ENCODE results near the gene KDM3B.

KDM3B gene

DNA sequence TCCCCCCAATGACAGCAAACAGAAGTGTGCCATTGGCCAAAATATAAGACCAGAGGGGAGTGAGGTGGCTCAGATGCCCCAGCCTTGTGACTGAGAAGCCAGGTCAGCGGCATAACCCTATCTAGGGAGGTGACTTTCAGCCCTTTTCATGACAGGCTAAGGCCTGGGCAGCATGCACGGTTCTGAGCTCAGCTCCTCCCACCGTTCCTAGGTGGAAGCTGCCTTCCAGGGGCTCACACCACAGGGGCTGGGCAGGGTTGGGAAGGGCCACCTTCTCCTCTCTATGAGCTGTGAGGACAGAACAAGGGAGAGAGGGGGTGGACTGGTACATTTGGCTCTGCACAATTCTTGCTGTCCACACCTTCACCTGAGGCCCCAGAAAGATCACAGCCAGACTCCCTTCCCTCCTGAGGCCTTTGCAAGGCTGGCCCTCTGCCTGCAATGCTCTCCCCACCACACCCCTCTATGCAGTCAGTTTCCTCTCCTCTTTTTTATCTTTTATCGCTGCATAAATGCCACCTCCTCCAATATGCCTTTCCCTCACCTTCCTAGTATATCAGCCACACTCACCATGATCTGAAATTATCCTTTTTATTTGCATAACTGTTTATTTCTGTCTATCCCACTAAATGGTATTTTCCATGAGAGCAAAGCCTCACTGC is 107.7 kb downstream of the KDM3B start:
- TF ChIP-seq MYC (IDR thresholded peaks at IDR 0.05; ENCODE audit: low read depth, low read length) (no peak), POLR2A (IDR thresholded peaks at IDR 0.05; ENCODE audit: extremely low read depth, insufficient read length) (no peak)
- TF ChIP-seq, protein P1, sequence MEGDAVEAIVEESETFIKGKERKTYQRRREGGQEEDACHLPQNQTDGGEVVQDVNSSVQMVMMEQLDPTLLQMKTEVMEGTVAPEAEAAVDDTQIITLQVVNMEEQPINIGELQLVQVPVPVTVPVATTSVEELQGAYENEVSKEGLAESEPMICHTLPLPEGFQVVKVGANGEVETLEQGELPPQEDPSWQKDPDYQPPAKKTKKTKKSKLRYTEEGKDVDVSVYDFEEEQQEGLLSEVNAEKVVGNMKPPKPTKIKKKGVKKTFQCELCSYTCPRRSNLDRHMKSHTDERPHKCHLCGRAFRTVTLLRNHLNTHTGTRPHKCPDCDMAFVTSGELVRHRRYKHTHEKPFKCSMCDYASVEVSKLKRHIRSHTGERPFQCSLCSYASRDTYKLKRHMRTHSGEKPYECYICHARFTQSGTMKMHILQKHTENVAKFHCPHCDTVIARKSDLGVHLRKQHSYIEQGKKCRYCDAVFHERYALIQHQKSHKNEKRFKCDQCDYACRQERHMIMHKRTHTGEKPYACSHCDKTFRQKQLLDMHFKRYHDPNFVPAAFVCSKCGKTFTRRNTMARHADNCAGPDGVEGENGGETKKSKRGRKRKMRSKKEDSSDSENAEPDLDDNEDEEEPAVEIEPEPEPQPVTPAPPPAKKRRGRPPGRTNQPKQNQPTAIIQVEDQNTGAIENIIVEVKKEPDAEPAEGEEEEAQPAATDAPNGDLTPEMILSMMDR (IDR thresholded peaks at IDR 0.05; ENCODE audit: low read depth, low read length), result no peak
- TF ChIP-seq, protein P2, sequence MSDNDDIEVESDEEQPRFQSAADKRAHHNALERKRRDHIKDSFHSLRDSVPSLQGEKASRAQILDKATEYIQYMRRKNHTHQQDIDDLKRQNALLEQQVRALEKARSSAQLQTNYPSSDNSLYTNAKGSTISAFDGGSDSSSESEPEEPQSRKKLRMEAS (IDR thresholded peaks at IDR 0.05; ENCODE audit: low read depth, low read length), result no peak
- no peak overlapping the region for H3K4me3 ChIP-seq (ENCODE audit: low read depth, low read length)
- no peak for DNase-seq (ENCODE audit: low read depth)

DNA sequence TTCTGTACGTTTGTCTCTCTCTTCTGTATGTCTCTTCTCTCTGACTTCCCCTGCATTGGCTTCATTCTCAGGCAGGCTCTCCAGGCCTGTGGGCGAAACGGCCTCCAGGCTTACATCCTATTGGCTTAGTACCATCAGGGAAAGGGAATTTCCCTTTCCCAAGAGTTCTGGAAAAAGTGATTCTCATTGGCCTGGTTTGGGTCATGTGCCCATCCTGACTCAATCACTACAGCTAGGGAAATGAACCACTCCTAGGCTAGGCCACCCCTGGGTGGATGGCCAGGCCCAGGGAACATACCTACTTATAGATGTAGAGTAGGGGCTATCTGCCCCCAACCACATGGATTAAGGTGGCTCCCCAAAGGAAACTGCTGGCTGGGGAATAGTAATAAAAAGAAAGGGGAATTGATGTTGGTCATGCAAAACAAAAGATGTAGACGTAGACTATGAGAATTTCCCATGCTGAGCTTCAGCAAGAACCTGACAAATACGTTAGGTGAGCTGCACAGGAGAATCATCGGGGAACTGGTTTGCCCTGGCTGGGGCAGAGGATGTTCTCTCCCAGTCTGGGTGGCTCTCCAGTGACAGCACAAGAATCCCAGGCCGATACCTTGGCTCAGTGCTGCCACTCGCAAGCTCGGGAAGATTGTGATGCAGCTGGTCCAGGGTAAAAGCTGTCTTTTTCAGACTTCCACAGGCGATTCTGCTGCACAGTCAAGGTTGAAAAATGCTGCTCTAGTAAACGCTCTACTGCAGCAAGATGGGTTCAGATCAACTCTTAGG is 109.0 kb downstream of the KDM3B start:
- TF ChIP-seq, protein P2 (IDR thresholded peaks at IDR 0.05; ENCODE audit: low read depth, low read length), result no peak
- TF ChIP-seq MYC (IDR thresholded peaks at IDR 0.05; ENCODE audit: low read depth, low read length) (no peak), POLR2A (IDR thresholded peaks at IDR 0.05; ENCODE audit: extremely low read depth, insufficient read length) (no peak)
- TF ChIP-seq, protein P1 (IDR thresholded peaks at IDR 0.05; ENCODE audit: low read depth, low read length), result no peak
- no peak for DNase-seq (ENCODE audit: low read depth)
- no peak overlapping the region for H3K4me3 ChIP-seq (ENCODE audit: low read depth, low read length)

DNA sequence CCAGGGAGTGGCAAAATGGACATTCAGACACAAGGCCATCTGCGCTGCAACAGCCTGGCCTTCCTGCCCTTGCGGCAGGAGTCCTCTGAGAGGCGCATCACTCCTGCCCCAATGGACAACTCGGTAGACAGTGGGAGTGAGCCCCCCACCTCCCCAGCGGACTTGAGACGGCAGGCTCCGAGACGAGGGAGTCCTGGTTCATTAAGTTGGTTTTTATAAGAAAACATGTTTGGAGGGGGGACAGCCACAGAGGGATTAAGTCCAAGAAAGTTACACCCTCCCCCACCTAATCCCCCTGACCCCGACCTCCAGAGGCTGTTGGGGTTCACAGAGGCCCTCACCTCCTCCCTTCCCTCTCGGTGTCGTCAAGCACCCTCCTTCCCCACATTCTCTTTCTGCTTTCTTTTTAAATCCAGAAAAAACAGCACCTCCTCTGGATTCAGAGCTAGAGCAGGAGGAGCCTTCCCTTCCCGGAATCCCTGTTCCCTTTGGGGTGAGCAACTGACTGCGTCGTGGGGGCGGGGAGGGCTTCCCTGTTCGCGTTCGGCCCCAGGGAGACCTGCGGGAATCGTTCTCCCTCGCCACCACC is 111.0 kb downstream of the KDM3B start:
- DNase-seq (ENCODE audit: low read depth), result peak; percentile 40
- H3K4me3 ChIP-seq (ENCODE audit: low read depth, low read length), result peak overlapping the region; percentile 57

DNA sequence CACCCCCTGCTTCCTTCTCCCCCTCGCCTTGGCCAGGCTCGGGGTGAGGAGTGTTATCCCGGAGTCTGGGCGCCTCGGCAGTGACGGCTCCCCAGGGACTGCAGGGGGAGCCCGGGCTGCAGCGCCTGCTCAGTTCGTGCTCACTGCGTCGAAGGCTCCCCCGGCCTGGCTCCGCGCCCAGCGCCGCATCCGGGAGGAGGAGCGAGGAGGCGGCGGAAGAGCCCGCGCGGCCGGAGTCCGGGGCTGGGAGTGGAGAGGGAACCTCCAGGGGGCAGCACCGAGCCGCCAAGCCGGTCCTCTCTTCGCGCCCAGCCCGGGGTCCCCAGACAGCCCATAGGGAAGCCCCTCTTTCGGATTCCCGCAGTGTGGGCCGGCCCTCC is 111.5 kb downstream of the KDM3B start:
- H3K4me3 ChIP-seq (ENCODE audit: low read depth, low read length), result peak overlapping the region; percentile 76
- TF ChIP-seq, protein P2 (IDR thresholded peaks at IDR 0.05; ENCODE audit: low read depth, low read length), result 0 out of 2 replicates have a peak, but pooled peaks have one; percentile 44
- TF ChIP-seq, protein P1 (IDR thresholded peaks at IDR 0.05; ENCODE audit: low read depth, low read length), result peak; percentile 52
- TF ChIP-seq POLR2A (IDR thresholded peaks at IDR 0.05; ENCODE audit: extremely low read depth, insufficient read length) (peak; percentile 73), MYC (IDR thresholded peaks at IDR 0.05; ENCODE audit: low read depth, low read length) (peak; percentile 37)
- DNase-seq (ENCODE audit: low read depth), result peak; percentile 97

More for the DNA sequence above, 111.0 kb downstream of the KDM3B start:
- TF ChIP-seq, protein P2 (IDR thresholded peaks at IDR 0.05; ENCODE audit: low read depth, low read length), result no peak
- TF ChIP-seq, protein P1 (IDR thresholded peaks at IDR 0.05; ENCODE audit: low read depth, low read length), result no peak
- no peak for TF ChIP-seq MYC (IDR thresholded peaks at IDR 0.05; ENCODE audit: low read depth, low read length)
- TF ChIP-seq POLR2A (IDR thresholded peaks at IDR 0.05; ENCODE audit: extremely low read depth, insufficient read length), result no peak

DNA sequence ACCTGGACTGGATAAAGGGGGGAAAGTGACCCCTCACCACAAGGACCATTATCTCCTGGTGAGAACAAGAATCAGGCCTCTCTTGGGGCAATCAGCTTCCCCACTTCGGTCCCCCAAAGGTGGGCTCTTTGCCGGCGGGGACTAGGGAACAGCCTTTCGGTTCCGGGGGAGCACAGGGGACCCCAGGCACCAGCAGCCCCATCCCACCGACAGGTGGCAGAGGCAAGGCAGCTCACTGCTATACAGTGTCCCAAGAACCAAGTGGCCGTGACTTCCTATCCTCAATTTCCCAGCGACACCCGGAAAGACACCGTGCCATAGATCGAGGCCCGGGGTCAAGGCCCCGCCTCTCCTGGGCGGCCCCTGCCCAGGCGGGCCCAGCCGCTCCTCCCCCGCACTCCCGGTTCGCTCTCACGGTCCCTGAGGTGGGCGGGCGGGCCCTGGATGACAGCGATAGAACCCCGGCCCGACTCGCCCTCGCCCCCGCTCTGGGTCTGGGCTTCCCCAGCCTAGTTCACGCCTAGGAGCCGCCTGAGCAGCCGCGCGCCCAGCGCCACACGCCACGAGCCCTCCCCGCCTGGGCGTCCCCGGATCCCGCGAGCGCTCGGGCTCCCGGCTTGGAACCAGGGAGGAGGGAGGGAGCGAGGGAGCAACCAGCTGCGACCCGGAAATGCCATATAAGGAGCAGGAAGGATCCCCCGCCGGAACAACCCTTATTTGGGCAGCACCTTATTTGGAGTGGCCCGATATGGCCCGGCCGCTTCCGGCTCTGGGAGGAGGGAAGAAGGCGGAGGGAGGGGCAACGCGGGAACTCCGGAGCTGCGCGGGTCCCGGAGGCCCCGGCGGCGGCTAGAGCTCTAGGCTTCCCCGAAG is 112.1 kb downstream of the KDM3B start:
- TF ChIP-seq POLR2A (IDR thresholded peaks at IDR 0.05; ENCODE audit: extremely low read depth, insufficient read length) (peak; percentile 55), MYC (IDR thresholded peaks at IDR 0.05; ENCODE audit: low read depth, low read length) (peak; percentile 33; the same call in 1 of the 2 replicates)
- TF ChIP-seq, protein P1 (IDR thresholded peaks at IDR 0.05; ENCODE audit: low read depth, low read length), result no peak
- TF ChIP-seq, protein P2 (IDR thresholded peaks at IDR 0.05; ENCODE audit: low read depth, low read length), result peak; percentile 53
- H3K4me3 ChIP-seq (ENCODE audit: low read depth, low read length), result peak overlapping the region; percentile 76
- DNase-seq (ENCODE audit: low read depth), result peak; percentile 99

Measured in NB4 (cell line).